ENCODE data around the gene RELN.

RELN gene

DNA sequence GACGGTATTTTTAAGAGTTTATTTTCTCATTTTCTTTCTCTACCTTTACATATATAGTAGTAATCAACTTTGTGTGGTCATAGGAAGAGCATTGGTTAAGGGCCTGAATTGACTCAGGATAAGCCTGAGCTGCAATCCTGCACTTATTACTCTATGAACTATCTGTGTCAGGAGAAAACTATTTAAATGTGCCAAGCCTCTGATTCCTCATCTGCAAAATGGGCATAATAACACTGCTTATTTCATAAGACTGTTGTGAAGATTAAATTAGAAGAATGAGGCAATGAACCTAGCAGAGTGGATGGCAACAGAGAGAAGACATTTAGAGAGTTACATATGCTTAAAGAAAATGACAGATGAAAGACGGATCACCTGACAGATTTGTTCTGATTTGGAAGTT, 175.5 kb downstream of the RELN start:
- H3K27ac Mint-ChIP-seq, result no peak overlapping the region

DNA sequence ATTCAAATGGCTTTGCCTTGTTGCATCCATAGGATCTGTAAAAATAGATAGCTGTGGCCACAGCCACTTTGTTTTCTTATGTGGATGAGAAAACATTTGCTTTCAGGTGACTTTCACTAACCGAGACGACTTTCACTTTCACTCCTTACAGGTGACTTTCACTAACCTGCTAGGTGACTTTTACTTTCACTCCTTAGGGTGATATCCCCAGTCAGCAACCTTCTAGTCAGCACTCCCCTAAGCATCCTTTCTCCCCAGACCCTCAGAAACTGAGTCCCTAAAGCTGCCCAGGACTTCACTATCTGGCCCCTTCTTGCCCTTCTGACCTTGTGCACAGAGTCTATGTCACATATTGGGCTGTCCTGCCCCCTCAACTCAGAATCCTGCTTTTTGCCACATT, 177.5 kb downstream of the RELN start:
- TF ChIP-seq, protein P1, sequence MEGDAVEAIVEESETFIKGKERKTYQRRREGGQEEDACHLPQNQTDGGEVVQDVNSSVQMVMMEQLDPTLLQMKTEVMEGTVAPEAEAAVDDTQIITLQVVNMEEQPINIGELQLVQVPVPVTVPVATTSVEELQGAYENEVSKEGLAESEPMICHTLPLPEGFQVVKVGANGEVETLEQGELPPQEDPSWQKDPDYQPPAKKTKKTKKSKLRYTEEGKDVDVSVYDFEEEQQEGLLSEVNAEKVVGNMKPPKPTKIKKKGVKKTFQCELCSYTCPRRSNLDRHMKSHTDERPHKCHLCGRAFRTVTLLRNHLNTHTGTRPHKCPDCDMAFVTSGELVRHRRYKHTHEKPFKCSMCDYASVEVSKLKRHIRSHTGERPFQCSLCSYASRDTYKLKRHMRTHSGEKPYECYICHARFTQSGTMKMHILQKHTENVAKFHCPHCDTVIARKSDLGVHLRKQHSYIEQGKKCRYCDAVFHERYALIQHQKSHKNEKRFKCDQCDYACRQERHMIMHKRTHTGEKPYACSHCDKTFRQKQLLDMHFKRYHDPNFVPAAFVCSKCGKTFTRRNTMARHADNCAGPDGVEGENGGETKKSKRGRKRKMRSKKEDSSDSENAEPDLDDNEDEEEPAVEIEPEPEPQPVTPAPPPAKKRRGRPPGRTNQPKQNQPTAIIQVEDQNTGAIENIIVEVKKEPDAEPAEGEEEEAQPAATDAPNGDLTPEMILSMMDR (IDR thresholded peaks at IDR 0.05), result no peak
- peaks cover 18% of the 10 kb centered on the region for H3K27me3 Mint-ChIP-seq (ENCODE audit: low read depth, poor library complexity)
- H3K4me1 Mint-ChIP-seq, result peaks cover 31% of the 10 kb centered on the region
- no peak overlapping the region for H3K27ac Mint-ChIP-seq
- H3K4me3 Mint-ChIP-seq, result no peak overlapping the region
- no peak for DNase-seq
- no peaks in the 10 kb centered on the region for H3K9me3 Mint-ChIP-seq
- H3K36me3 Mint-ChIP-seq (ENCODE audit: low read depth), result no peaks in the 10 kb centered on the region

More for the DNA sequence above, 175.5 kb downstream of the RELN start:
- Mint-ChIP-seq H3K4me1 (peaks cover 30% of the 10 kb centered on the region), H3K4me3 (no peak overlapping the region), H3K27me3 (ENCODE audit: low read depth, poor library complexity) (peaks cover 18% of the 10 kb centered on the region), H3K36me3 (ENCODE audit: low read depth) (no peaks in the 10 kb centered on the region), H3K9me3 (no peaks in the 10 kb centered on the region)
- DNase-seq, result no peak
- TF ChIP-seq, protein P1 (IDR thresholded peaks at IDR 0.05), result no peak

DNA sequence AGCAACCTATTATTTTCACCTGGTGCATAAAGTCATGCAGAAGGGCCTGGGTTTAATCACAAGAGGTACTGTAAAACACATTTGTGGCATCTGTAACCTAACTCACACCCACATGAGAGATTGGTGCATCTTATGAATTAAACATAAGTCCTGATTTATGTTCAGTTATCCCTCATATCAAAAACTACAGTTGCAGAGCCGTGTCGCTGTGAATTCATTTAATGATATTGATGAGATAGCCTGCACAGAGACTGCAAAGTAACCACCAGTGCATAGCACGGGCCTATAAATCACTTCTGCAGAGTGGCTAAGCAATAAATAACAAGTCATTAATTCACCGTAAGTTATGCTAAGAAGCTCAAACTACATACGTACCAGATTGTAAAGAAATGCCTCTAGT, 178.2 kb downstream of the RELN start:
- Mint-ChIP-seq H3K4me3 (no peak overlapping the region), H3K9me3 (no peaks in the 10 kb centered on the region), H3K27me3 (ENCODE audit: low read depth, poor library complexity) (peaks cover 14% of the 10 kb centered on the region), H3K4me1 (peaks cover 31% of the 10 kb centered on the region), H3K36me3 (ENCODE audit: low read depth) (no peaks in the 10 kb centered on the region), H3K27ac (no peak overlapping the region)
- DNase-seq, result no peak
- TF ChIP-seq, protein P1 (IDR thresholded peaks at IDR 0.05), result no peak

DNA sequence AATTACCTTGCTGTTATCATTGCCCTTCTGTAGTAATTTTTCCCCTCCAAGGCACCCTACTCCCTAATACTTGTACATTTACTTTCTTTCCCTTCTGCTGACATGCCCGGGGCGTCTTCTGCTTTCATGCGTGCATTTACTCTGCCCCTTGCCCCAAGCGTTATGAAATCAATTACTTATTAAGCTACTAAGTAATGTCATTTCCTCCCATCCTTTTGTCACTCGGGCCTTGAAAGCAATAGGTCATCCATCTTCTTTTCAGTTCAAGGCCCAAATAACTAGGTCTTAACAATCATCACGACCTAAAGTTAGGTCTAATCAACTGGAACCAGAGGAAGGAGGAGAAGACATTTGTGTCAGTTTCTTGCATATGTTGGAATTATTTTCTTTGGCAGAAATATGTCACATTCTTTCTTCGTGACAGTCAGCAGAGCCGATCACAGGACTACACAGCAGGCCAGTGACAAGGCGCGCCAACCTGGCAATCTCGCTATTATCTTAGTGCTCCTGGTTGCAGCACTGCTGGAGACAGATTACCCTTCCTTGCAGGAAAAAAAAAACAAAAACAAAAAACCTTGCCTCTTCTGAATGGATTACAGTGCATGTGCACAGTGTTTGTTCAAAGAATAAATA, 179.2 kb downstream of the RELN start:
- Mint-ChIP-seq H3K36me3 (ENCODE audit: low read depth) (no peaks in the 10 kb centered on the region), H3K4me3 (no peak overlapping the region), H3K27ac (no peak overlapping the region), H3K9me3 (no peaks in the 10 kb centered on the region), H3K4me1 (peaks cover 31% of the 10 kb centered on the region), H3K27me3 (ENCODE audit: low read depth, poor library complexity) (peaks cover 14% of the 10 kb centered on the region)
- DNase-seq, result no peak
- TF ChIP-seq, protein P1 (IDR thresholded peaks at IDR 0.05), result no peak

DNA sequence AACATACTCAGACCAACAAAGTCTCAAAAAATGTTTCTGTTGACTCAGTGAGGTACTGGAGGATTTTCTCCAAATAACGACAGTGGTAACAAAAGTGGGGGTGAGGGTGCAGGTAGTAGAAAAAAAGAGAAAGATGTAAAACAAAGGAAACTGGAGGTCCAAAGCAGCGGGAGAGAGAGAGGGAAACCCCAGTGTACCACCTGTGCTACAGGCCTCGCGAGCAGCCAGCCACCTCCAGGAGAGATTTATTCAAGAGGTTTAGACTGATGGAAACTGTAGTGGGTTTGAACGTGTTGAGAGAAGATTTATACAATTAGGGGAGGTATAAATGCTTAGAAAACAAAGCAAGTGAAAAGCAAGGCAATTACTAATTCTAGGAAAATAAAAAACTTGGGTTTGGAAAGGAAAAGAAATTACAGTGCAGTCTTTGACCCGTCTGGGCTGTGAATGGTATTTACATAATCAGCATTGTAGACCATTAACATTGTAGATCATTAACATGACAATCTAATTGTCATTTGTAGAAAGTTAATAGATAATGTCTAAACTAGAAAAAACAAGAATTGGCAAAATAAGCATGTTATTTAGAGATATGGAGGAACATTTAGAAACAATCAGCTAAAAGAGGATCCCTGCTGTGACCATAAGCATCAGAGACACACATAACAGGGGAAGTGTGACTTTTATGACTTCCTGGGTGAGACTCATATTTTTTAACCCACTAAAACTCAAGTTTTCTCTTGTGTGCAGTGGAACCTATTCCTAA, 180.0 kb downstream of the RELN start:
- Mint-ChIP-seq H3K27ac (no peak overlapping the region), H3K9me3 (no peaks in the 10 kb centered on the region), H3K27me3 (ENCODE audit: low read depth, poor library complexity) (peaks cover 8% of the 10 kb centered on the region), H3K36me3 (ENCODE audit: low read depth) (no peaks in the 10 kb centered on the region), H3K4me3 (no peak overlapping the region), H3K4me1 (peaks cover 31% of the 10 kb centered on the region)
- DNase-seq, result no peak
- TF ChIP-seq, protein P1 (IDR thresholded peaks at IDR 0.05), result no peak
